A549 treated with Hydrocortisone at 1 μM for 4 hours (cell line): ENCODE measurements around the gene TAF11L10. TPM values are rescaled to one million over a fixed set of nuclear protein-coding genes. Genes with fewer than 3 reads are reported as not detected.

Experiments used
- total RNA-seq: library from RNA; stranded (reverse); fragments of 200-300 nt; extraction: Qiagen RNA extraction; gene quantifications from 5 replicates; pipeline ENCODE4 v1.2.3, GENCODE V29; 2022

TAF11L10 gene
- not detected in 5 replicates for total RNA-seq

GRCh38 chr5:17597728-17598127 is at the start of gene TAF11L10:
Gene TAF11L10, minus strand, starts transcription at chr5:17597828.

GRCh38 chr5:17634160-17634559 is 36.5 kb upstream of the TAF11L10 start, which contains the start of gene TAF11L14:
Gene TAF11L14, plus strand, starts transcription at chr5:17634460.

GRCh38 chr5:17631788-17632187 is 34.2 kb upstream of the TAF11L10 start, which contains the start of gene TAF11L13:
Gene TAF11L13, plus strand, starts transcription at chr5:17632088.

GRCh38 chr5:17610092-17610491 is 12.5 kb upstream of the TAF11L10 start, which contains the start of gene TAF11L12:
Gene TAF11L12, plus strand, starts transcription at chr5:17610392.

GRCh38 chr5:17603880-17604279 is 6.3 kb upstream of the TAF11L10 start, which contains the start of gene TAF11L11:
Gene TAF11L11, plus strand, starts transcription at chr5:17604183.

GRCh38 chr5:17594255-17594654 is 3.4 kb downstream of the TAF11L10 start, which contains the start of gene TAF11L9:
Gene TAF11L9, minus strand, starts transcription at chr5:17594394.

GRCh38 chr5:17590860-17591259 is 6.8 kb downstream of the TAF11L10 start, which contains the start of gene TAF11L8:
Gene TAF11L8, minus strand, starts transcription at chr5:17590960.

GRCh38 chr5:17585658-17586057 is 12.0 kb downstream of the TAF11L10 start, which contains the start of gene TAF11L7:
Gene TAF11L7, minus strand, starts transcription at chr5:17585758.

Other genes starting within 250 kb of the TAF11L10 start
- not detected in 5 replicates for gene TAF11L2, start 99.6 kb downstream of the TAF11L10 start, total RNA-seq
- gene TAF11L3, start 79.5 kb downstream of the TAF11L10 start, total RNA-seq = not detected in 5 replicates
- gene TAF11L4, start 76.0 kb downstream of the TAF11L10 start, total RNA-seq = not detected in 5 replicates
- gene TAF11L5, start 72.6 kb downstream of the TAF11L10 start, total RNA-seq = not detected in 5 replicates
- not detected in 5 replicates for gene TAF11L6, start 69.2 kb downstream of the TAF11L10 start, total RNA-seq
- gene TAF11L7, start 12.1 kb downstream of the TAF11L10 start, total RNA-seq = not detected in 5 replicates
- gene TAF11L8, start 6.9 kb downstream of the TAF11L10 start, total RNA-seq = not detected in 5 replicates
- gene TAF11L9, start 3.4 kb downstream of the TAF11L10 start, total RNA-seq = not detected in 5 replicates
- 0.07 to 0.39 TPM (median 0.10 TPM) in 4 of 5 replicates, not detected in the other for gene TAF11L11, start 6.4 kb upstream of the TAF11L10 start, total RNA-seq
- gene TAF11L12, start 12.6 kb upstream of the TAF11L10 start, total RNA-seq = 0.09 TPM in 1 of 5 replicates, not detected in the others
- gene TAF11L13, start 34.3 kb upstream of the TAF11L10 start, total RNA-seq = not detected in 5 replicates
- not detected in 5 replicates for gene TAF11L14, start 36.6 kb upstream of the TAF11L10 start, total RNA-seq